ENCODE results near the gene NACAD. TPM values are rescaled to one million over a fixed set of nuclear protein-coding genes. Genes with fewer than 3 reads are reported as not detected.

The NACAD gene
- polyA plus RNA-seq, 1 donor from 2014 or later: 14.5 TPM

DNA sequence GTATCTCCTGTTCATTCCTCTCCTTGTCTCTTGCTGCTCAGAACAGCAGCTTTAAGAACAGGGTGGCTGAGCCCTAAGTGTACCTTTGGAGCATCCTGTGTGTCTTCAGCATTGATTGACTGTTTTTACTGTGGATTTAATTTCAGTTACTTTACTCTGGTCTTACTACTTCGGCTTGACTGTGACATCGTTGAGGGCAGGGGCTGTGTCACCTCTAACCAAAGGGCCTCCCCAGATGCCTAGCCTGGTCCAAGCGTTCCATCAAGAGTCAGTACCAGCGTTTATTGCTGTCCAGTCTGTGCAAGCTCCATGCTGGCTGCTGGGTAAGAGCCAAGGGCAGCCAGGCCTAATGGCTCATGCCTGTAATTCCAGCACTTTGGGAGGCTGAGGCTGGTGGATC lies 56.3 kb downstream of the NACAD start:
- Histone ChIP-seq H3K27ac (ENCODE audit: low read length) (no peak overlapping the region), H3K9me3 (ENCODE audit: low read length) (no peaks in the 10 kb centered on the region)

GRCh38 chr7:45031829-45032228 lies 56.9 kb downstream of the NACAD start:
- H3K27me3 ChIP-seq (ENCODE audit: insufficient read depth, low read depth, low read length): no peaks in the 10 kb centered on the region
- H3K79me2 ChIP-seq (replicated peaks; ENCODE audit: insufficient read depth, low read length): no peaks in the 10 kb centered on the region
- no peaks in the 10 kb centered on the region for H3K9me3 ChIP-seq (ENCODE audit: low read length)
- H3K4me3 ChIP-seq (ENCODE audit: low read length): no peak overlapping the region
- H3K9ac ChIP-seq (ENCODE audit: low read length): no peak overlapping the region
- H4K20me1 ChIP-seq (ENCODE audit: insufficient read depth): no peaks in the 10 kb centered on the region
- no peak overlapping the region for H3K27ac ChIP-seq (ENCODE audit: low read length)
- no peak overlapping the region for H3K4me2 ChIP-seq (ENCODE audit: low read length)
- TF ChIP-seq SMC3 (conservative IDR thresholded peaks at IDR 0.05; ENCODE audit: poor library complexity): no peak
- TF ChIP-seq, protein P1, sequence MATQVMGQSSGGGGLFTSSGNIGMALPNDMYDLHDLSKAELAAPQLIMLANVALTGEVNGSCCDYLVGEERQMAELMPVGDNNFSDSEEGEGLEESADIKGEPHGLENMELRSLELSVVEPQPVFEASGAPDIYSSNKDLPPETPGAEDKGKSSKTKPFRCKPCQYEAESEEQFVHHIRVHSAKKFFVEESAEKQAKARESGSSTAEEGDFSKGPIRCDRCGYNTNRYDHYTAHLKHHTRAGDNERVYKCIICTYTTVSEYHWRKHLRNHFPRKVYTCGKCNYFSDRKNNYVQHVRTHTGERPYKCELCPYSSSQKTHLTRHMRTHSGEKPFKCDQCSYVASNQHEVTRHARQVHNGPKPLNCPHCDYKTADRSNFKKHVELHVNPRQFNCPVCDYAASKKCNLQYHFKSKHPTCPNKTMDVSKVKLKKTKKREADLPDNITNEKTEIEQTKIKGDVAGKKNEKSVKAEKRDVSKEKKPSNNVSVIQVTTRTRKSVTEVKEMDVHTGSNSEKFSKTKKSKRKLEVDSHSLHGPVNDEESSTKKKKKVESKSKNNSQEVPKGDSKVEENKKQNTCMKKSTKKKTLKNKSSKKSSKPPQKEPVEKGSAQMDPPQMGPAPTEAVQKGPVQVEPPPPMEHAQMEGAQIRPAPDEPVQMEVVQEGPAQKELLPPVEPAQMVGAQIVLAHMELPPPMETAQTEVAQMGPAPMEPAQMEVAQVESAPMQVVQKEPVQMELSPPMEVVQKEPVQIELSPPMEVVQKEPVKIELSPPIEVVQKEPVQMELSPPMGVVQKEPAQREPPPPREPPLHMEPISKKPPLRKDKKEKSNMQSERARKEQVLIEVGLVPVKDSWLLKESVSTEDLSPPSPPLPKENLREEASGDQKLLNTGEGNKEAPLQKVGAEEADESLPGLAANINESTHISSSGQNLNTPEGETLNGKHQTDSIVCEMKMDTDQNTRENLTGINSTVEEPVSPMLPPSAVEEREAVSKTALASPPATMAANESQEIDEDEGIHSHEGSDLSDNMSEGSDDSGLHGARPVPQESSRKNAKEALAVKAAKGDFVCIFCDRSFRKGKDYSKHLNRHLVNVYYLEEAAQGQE (IDR thresholded peaks at IDR 0.05; ENCODE audit: borderline replicate concordance): no peak
- TF ChIP-seq EP300 (conservative IDR thresholded peaks at IDR 0.05; ENCODE audit: poor library complexity, severe bottlenecking): no peak
- TF ChIP-seq POLR2AphosphoS5 (IDR thresholded peaks at IDR 0.05): no peak
- TF ChIP-seq MXI1 (conservative IDR thresholded peaks at IDR 0.05; ENCODE audit: poor library complexity, severe bottlenecking): no peak
- no peak for TF ChIP-seq RAD21 (conservative IDR thresholded peaks at IDR 0.05)
- TF ChIP-seq CTCF (IDR thresholded peaks at IDR 0.05; ENCODE audit: poor library complexity, severe bottlenecking): no peak
- TF ChIP-seq TAF1 (IDR thresholded peaks at IDR 0.05; ENCODE audit: low read depth): no peak
- no peak for TF ChIP-seq EZH2 (IDR thresholded peaks at IDR 0.05; ENCODE audit: borderline replicate concordance, insufficient read depth, low read length, poor library complexity, severe bottlenecking)
- H3K36me3 ChIP-seq (ENCODE audit: insufficient read depth, low read length): no peaks in the 10 kb centered on the region
- H3K9me2 ChIP-seq (ENCODE audit: insufficient read depth, low read length): no peaks in the 10 kb centered on the region
- H3F3A ChIP-seq (ENCODE audit: insufficient read depth, low read length, poor library complexity, severe bottlenecking): no peaks in the 10 kb centered on the region
- no peak overlapping the region for H2AFZ ChIP-seq (ENCODE audit: low read depth, low read length)

More for the DNA sequence above, 56.3 kb downstream of the NACAD start:
- no peak for TF ChIP-seq MXI1 (conservative IDR thresholded peaks at IDR 0.05; ENCODE audit: poor library complexity, severe bottlenecking)
- TF ChIP-seq POLR2AphosphoS5 (IDR thresholded peaks at IDR 0.05): no peak
- TF ChIP-seq RAD21 (conservative IDR thresholded peaks at IDR 0.05): no peak
- TF ChIP-seq, protein P1 (IDR thresholded peaks at IDR 0.05; ENCODE audit: borderline replicate concordance): no peak
- TF ChIP-seq CTCF (IDR thresholded peaks at IDR 0.05; ENCODE audit: poor library complexity, severe bottlenecking): no peak
- no peak for TF ChIP-seq TAF1 (IDR thresholded peaks at IDR 0.05; ENCODE audit: low read depth)
- TF ChIP-seq EP300 (conservative IDR thresholded peaks at IDR 0.05; ENCODE audit: poor library complexity, severe bottlenecking): no peak
- TF ChIP-seq EZH2 (IDR thresholded peaks at IDR 0.05; ENCODE audit: borderline replicate concordance, insufficient read depth, low read length, poor library complexity, severe bottlenecking): no peak
- no peak for TF ChIP-seq SMC3 (conservative IDR thresholded peaks at IDR 0.05; ENCODE audit: poor library complexity)
- no peaks in the 10 kb centered on the region for H3K36me3 ChIP-seq (ENCODE audit: insufficient read depth, low read length)
- H3K4me2 ChIP-seq (ENCODE audit: low read length): no peak overlapping the region
- H3F3A ChIP-seq (ENCODE audit: insufficient read depth, low read length, poor library complexity, severe bottlenecking): no peaks in the 10 kb centered on the region
- no peak overlapping the region for H2AFZ ChIP-seq (ENCODE audit: low read depth, low read length)
- no peak overlapping the region for H3K4me3 ChIP-seq (ENCODE audit: low read length)
- no peaks in the 10 kb centered on the region for H3K79me2 ChIP-seq (replicated peaks; ENCODE audit: insufficient read depth, low read length)
- no peaks in the 10 kb centered on the region for H4K20me1 ChIP-seq (ENCODE audit: insufficient read depth)
- H3K9ac ChIP-seq (ENCODE audit: low read length): no peak overlapping the region
- H3K27me3 ChIP-seq (ENCODE audit: insufficient read depth, low read depth, low read length): no peaks in the 10 kb centered on the region
- no peaks in the 10 kb centered on the region for H3K9me2 ChIP-seq (ENCODE audit: insufficient read depth, low read length)
